ENCODE measurements around the gene FGF11.
A peak's percentile ranks its signal among the peaks of the same experiment; 100 is the strongest.
"Not testable (repeated sequence)": the region's sequence is repeated elsewhere in the genome, so short reads cannot be mapped to it uniquely, and the experiment has no call there.

Gene FGF11

DNA sequence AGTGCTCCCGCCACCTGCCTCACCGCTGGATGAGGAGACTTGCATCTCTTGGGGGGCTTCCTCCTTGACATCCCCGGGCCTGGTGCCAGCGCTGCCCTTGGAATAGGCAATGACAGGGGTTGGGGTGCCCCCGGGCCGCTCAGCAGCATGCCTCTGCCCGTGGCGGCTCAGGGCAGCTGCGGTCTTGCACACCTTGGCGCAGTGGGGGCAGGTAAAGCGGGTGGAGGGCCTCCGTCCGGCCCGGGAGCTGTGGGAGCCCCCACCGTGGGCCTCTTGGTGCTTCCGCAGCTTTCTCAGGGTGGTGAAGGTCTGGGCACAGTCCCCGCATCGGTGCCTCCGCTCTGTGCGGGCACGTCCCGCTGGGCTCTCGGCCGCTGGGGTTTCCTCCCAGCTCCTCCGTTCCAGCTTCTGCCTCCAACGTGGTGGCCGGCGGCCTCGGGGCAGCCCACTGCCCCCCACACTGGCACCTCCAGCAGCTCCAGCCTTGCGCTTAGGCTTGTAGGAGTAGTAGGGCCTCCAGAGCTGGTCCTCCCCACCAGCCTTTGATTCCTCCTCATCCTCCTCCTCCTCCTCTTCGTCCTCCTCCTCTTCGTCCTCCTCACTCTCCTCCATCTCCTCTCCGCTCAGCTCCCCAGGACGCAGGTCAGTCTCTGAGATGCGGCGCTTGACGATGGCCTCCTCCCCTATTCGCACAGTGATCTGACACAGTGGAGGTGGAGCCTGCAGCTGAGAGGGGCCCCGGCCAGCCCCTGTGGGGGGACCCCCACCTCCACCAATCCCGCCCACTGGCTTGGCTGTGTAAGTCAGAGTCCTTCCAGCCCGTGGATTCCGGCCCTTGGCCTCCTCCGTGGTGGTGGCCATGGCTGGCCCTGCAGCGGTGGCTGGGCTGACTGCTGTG, 23.4 kb downstream of the FGF11 start:
- DNase-seq: no peak

- no peak for DNase-seq
These were observed 24.1 kb downstream of the FGF11 start for GRCh38 chr17:7463372-7463846.

- no peak for DNase-seq
These were observed 24.8 kb downstream of the FGF11 start for GRCh38 chr17:7464081-7464480.

DNA sequence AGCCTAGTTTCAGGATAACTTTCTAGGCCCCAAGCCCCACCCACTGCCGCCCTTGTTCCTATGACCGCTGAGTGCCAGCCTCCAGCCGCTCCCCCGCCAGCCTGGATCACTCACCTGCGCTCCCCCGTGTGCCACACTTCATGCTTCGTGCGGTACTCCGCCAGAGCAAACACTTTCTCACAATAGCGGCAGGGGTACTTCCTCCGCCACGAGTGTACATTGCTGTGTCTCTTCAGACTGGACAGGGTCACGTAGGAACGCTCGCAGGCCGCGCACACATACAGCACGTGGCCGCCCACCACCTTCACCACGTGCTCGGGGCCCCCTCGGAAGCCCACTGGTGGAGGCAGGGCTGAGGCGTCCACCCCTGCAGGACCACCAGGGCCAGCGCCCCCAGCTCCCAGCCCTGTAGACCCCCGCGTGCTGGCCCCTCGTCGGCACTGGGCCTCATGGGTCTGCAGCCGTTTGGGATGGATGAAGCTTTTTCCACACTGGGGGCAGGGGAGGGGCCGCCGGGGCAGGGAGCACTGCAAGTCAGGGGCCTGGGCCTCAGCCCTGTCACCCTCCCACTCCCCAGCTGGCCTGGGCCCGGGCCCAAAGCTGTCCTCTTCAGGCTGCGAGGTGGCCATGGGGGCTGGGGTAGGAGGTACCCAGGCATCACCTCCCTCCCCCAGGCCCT, 26.4 kb downstream of the FGF11 start:
- no peak for DNase-seq

- no peak for DNase-seq
These were observed 27.0 kb downstream of the FGF11 start for GRCh38 chr17:7466318-7466638.

- DNase-seq: peak; percentile 74 to 88 (median 78)
These were observed 27.5 kb downstream of the FGF11 start for GRCh38 chr17:7466639-7467341.

DNA sequence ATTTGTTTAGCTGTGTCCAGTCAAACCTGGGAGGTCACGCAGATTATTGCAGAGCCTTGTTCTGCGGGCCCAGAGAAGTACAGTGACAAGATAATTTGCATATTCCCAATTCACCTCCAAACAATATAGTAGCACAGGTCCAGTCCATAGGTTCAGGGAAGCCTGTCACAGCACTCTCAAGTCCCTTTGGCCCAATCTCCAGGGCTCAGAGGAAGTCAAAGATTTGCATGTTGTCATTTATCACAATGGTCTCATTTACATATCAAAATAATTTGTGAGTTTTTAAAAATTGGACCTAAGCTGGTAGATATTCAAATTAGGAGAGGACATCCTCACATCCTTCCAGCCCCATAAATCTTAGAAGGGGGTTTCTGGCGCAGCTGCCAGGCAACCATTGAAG, 28.2 kb downstream of the FGF11 start:
- DNase-seq: no peak

GRCh38 chr17:7468290-7468689, 29.0 kb downstream of the FGF11 start:
- no peak for DNase-seq

DNA sequence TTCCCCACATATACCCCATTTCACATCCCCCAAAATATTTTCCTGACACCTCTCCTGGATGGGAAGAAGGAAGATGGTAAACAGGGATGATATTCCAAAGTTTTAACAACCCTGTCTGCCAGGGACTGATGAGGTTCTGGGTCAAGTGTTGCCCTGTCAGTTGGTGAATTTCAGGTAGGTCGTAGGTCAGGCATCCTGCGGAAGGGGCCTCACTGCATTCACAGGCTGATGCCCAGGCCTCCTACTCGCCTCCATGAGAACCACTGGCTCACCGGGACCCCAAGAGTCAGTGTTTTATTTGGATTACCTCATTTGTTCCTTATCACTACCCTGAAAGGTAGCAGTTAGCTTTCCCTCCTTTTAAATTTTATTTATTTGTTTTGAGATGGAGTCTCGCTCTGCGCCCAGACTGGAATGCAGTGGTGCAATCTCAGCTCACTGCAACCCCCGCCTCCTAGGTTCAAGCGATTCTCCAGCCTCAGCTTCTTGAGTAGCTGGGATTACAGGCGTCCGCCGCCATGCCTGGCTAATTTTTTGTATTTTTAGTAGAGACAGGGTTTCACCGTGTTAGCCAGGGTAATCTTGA, 29.6 kb downstream of the FGF11 start:
- DNase-seq: no peak

DNA sequence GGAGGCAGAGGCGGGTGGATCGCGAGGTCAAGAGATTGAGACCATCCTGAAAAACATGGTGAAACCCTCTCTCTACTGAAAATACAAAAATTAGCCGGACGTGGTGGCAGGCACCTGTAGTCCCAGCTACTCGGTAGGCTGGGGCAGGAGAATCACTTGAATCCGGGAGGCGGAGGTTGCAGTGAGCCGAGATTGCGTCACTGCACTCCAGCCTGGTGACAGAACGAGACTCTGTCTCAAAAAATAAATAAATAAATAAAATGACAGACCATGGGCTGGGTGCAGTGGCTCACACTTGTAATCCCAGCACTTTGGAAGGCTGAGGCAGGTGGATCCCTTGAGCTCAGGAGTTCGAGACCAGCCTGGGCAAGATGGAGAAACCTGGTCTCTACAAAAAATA, 30.5 kb downstream of the FGF11 start:
- not testable (repeated sequence) for DNase-seq

DNA sequence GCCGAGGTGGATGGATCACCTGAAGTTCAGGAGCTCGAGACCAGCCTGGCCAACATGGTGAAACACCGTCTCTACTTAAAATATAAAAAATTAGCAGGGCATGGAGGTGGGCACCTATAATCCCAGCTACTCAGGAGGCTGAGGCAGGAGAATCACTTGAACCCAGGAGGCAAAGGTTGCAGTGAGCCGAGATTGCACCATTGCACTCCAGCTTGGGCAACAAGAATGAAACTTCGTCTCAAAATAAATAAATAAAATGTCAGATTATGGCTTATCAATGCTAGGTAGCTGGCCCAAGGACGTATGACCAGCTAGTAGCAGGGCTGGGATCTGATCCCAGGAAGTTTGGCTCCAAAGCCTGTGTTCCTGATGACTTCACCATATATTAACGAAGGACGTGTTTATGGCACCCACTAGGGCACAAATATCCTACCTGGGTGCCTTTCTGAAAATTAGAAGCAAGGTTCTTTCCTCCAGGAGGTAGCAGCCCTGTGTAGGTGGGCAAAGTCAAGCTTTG, 31.2 kb downstream of the FGF11 start:
- DNase-seq: not testable (repeated sequence)

DNA sequence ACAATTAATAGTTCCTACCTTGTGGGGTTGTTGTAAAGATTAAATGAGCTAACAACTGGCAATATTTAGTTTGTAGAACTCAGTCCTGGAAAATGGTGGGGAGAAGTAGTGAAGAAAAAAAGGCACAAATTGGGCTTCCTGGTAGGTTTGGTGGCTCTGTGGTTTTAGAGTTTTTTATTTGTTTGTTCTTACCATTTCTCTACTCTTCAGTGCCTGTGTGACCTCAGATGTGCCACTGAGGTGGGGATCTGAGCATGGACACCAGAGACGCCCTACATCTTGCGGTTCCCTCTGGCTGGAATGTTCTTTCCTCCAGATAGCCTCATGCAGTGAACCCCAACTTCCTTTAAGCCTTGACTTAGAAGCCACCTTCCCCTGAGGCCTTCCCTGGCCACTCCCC, 32.4 kb downstream of the FGF11 start:
- DNase-seq: no peak

- not testable (repeated sequence) for DNase-seq
These were observed 35.5 kb downstream of the FGF11 start for GRCh38 chr17:7474767-7475166.

DNA sequence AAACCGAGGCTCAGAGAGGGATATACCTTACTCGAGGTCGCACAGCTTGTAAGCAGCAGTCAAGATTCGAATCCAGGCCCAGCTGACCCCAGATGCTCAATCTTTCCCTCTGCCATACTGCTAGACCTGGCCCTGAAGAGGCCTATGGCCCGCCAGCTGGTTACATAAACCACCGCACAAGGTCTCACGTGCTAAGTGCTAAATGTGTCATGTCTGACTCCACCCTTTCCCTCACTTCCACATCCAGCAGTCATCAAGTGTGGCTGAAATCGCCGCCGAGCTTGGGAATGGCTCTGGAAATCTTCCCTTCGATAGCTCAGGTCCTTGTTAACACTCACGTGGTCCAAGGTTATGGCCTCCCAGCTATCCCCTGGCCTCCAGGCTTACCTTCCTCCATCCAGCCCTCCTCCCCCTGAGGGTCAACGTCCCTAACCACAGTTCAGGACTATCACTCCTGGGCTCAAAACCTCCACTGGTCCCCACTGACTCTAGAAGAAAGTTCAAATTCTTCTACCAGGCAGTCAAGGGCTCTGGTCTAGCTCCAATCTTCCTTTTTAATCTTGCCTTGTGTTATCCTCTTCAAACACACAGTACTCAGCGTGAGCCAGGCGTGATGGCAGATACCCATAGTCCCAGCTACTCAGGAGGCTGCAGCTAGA, 36.6 kb downstream of the FGF11 start:
- peak; percentile 73 to 85 (median 84) for DNase-seq

DNA sequence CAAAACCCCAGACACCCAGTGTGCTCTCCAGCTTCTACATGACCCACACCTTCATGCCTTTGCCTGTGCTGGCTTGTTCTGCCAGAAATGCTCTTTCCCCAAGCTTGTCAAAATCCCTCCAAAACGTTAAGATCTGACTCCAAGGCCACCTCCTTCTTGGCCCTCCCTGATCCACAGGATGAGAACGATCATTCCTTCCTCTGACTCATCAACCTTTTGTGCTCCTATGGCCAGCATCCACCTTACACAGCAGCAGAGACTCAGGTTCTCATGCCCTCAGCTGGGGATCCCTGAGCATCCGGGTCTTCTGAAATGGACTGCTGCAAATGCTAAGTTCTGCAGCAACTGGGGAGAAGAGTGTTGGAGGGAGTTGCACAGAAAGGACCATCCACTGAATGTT, 37.2 kb downstream of the FGF11 start:
- no peak for DNase-seq

DNA sequence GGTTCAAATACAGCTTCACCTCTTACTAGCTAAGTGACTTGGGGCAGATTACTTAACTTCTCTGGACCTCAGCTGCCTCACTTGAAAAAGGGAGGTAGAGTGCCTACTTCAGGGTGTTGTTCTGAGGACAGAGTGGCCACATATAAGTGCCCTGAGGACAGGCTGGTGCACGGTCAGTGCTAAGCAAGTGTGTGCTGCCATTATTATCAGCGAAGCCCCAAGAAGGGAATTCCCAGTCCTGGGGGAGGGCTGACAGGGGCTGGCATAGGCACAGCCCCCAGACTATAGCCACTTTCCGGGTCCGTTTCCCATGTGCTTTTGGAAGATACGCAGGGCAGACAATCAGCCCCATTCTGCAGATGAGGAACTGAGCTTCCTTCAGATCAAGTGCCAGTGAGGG, 37.6 kb downstream of the FGF11 start:
- peak in 2 of 4 experiments; percentile 25 to 27 for DNase-seq

DNA sequence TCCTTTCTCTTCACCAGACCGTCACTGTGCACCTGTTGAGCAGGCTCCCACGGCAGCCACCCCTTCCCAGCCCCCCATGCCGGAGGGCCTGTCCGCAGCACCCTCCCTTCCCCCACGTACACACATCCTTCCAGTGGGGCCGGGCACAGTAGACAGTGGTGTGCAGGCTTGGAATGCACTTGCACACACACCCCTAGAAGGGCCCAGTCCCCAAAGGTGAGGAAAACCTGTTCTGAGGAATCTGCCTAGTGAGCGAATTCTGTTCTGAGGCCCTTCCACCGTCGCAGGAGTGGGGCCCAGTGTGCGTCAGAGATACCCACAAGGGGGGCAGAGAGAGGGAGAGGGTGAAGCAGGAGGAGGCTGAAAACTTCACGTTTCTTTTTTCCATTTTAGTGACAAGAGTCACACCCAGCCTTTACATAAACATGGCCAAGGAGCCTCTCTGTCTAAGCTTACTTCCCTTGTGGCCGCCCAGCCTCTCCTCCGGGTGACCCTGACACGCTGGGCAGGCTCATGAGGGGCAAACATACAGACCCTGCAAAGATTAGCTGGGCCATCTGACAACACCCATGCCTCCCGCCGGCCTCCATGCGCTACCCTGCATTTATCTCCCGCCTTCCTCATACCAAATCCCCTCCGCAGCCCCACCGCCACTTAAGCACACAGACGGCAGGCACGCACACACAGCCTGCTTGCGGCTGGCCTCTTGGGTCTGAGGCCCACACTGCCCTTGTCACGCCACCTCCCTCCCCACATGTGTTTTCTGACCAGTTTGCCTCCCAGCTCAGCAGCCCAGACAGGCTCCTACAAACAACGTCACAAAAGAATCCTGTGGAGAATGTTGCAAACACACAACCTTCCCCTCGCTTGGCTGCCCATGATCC, 38.3 kb downstream of the FGF11 start:
- peak; percentile 79 to 86 (median 82) for DNase-seq

- DNase-seq: peak; percentile 40 to 74 (median 52)
These were observed 39.2 kb downstream of the FGF11 start for GRCh38 chr17:7478276-7479212.

DNA sequence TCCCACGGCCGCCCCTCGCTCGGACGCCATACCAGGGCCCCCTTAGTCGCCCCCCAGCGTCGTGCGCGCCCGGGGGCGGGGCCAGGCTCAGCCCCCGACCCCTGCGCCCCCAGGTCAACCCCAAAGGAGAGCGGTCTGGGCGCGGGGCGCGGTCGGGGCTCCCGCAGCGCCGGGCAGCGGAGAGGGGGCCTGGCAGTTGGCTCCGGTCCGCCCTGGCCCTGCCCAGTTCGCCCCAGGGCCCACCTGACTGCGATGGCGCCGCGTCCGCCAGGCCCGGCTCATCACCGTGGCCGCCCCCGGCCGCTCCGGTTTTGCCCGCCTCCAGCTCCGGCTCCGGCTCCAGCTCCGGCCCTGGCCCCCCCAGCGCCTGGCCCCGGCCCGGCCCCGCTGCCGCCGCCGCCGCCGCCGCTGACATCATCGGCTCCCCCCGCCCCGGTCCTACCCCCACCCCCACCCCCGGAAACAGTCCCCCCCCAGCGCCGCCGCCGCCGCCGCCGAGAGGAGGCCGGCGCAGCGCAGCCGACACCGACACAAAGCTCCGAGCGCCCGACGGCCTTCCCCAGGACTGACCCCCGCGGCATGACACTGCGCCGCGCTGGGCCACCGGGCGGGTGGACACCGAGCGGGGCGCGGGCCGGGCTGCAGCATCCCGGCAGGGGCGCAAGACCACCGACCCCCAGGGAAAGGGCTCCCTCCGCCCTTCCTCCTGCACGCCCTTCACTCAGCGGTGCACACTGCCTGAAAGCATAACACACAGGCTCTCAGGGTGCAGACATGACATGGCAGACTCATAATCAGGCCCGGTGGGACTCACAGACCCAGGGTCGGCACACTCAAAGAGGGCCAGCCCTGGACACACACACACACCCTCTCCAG, 40.1 kb downstream of the FGF11 start, which contains the start of gene ZBTB4:
ZBTB4 (minus strand) TSS at position 419 of the 876 bp plus-strand sequence. CDS start 12,830 bp downstream, outside the sequence.
- DNase-seq: peak; percentile 40 to 81 (median 64)

Data from suppressor macrophage (primary cell).